GM23338 (cell line): ENCODE data around the gene GRK5. TPM values are rescaled to one million over a fixed set of nuclear protein-coding genes. Genes with fewer than 3 reads are reported as not detected.
A peak's percentile ranks its signal among the peaks of the same experiment; 100 is the strongest.

Source experiments
- ATAC-seq: fragments of 200-7000 bp; cut with Tn5 transposase; 3 replicates; pipeline ENCODE4 v1.9.1; 2020
- DNase-seq: peaks from one replicate; pipeline ENCODE4 v3.0.0-alpha.2; 2015; ENCODE audit warnings: low spot score
- H2AFZ ChIP-seq: fragments of 200-600 bp; sonication (generic); 2 replicates; pipeline ENCODE4 v1.8.0; 2016; ENCODE audit warnings: antibody characterized with exemption, mild to moderate bottlenecking, moderate library complexity
- H3F3A ChIP-seq: fragments of 200-600 bp; sonication (generic); replicated peaks from 2 replicates; pipeline ENCODE4 v1.8.0; 2017; ENCODE audit warnings: antibody characterized with exemption, mixed run types, low read depth
- H3K27ac ChIP-seq: fragments of 200-600 bp; sonication (generic); 2 replicates; pipeline ENCODE4 v1.6.1; 2016; ENCODE audit warnings: low read depth
- H3K27me3 ChIP-seq: fragments of 200-600 bp; sonication (generic); 2 replicates; pipeline ENCODE4 v1.8.0; 2016; ENCODE audit warnings: mild to moderate bottlenecking, mixed run types, moderate library complexity; ENCODE audit not compliant: insufficient read depth
- H3K36me3 ChIP-seq: fragments of 200-600 bp; sonication (generic); 2 replicates; pipeline ENCODE4 v1.8.0; 2016; ENCODE audit warnings: mild to moderate bottlenecking; ENCODE audit not compliant: insufficient read depth
- H3K4me1 ChIP-seq: fragments of 200-600 bp; sonication (generic); 2 replicates; pipeline ENCODE4 v1.8.0; 2016; ENCODE audit warnings: mild to moderate bottlenecking, moderate library complexity; ENCODE audit not compliant: insufficient read depth
- H3K4me2 ChIP-seq: fragments of 200-600 bp; sonication (generic); 2 replicates; pipeline ENCODE4 v1.7.1; 2017; ENCODE audit warnings: mixed run types
- H3K4me3 ChIP-seq: fragments of 200-600 bp; sonication (generic); 2 replicates; pipeline ENCODE4 v1.6.1; 2016; ENCODE audit warnings: mixed run types
- H3K79me2 ChIP-seq: fragments of 200-600 bp; sonication (generic); replicated peaks from 2 replicates; pipeline ENCODE4 v1.8.0; 2017; ENCODE audit warnings: mild to moderate bottlenecking; ENCODE audit not compliant: insufficient read depth
- H3K9me2 ChIP-seq: fragments of 200-600 bp; sonication (generic); 2 replicates; pipeline ENCODE4 v1.8.0; 2017; ENCODE audit not compliant: insufficient read depth
- H4K20me1 ChIP-seq: fragments of 200-600 bp; sonication (generic); replicated peaks from 2 replicates; pipeline ENCODE4 v1.8.0; 2017; ENCODE audit warnings: mild to moderate bottlenecking; ENCODE audit not compliant: insufficient read depth
- H3K27ac Mint-ChIP-seq: 2 replicates; pipeline ENCODE4 v1.8.0; 2020; ENCODE audit warnings: inconsistent platforms, mild to moderate bottlenecking, moderate library complexity, mixed read lengths
- H3K27me3 Mint-ChIP-seq: 3 replicates; pipeline ENCODE4 v1.8.0; 2022; ENCODE audit warnings: low read depth, mild to moderate bottlenecking, moderate library complexity, mixed read lengths, inconsistent platforms; ENCODE audit not compliant: insufficient read depth, poor library complexity
- H3K36me3 Mint-ChIP-seq: 3 replicates; pipeline ENCODE4 v1.8.0; 2021; ENCODE audit warnings: low read depth, mild to moderate bottlenecking, inconsistent platforms, moderate library complexity, mixed read lengths
- H3K4me1 Mint-ChIP-seq: 3 replicates; pipeline ENCODE4 v1.8.0; 2020; ENCODE audit warnings: mild to moderate bottlenecking, inconsistent platforms, mixed read lengths
- H3K4me3 Mint-ChIP-seq: 3 replicates; pipeline ENCODE4 v1.8.0; 2021; ENCODE audit warnings: moderate library complexity, mild to moderate bottlenecking, inconsistent platforms, mixed read lengths
- H3K9me3 Mint-ChIP-seq: 3 replicates; pipeline ENCODE4 v1.8.0; 2020; ENCODE audit warnings: moderate library complexity, mild to moderate bottlenecking, inconsistent platforms, mixed read lengths
- CREB1 ChIP-seq: fragments of 250-450 bp; sonication (Bioruptor Pico); IDR thresholded peaks from 2 replicates; pipeline ENCODE4 v1.5.0; 2020; ENCODE audit warnings: low read depth, mild to moderate bottlenecking, moderate library complexity
- JUNB ChIP-seq: IDR thresholded peaks from one replicate; pipeline ENCODE4 v1.6.1; 2016; ENCODE audit warnings: antibody characterized with exemption; ENCODE audit not compliant: unreplicated experiment
- POLR2AphosphoS5 ChIP-seq: IDR thresholded peaks from 2 replicates; pipeline ENCODE4 v1.6.1; 2016; ENCODE audit warnings: antibody characterized with exemption, low read depth
- STAT1 ChIP-seq: IDR thresholded peaks from one replicate; pipeline ENCODE4 v1.6.1; 2016; ENCODE audit warnings: antibody characterized with exemption; ENCODE audit not compliant: unreplicated experiment
- ZNF331 ChIP-seq: fragments of 250-450 bp; sonication (Bioruptor Pico); IDR thresholded peaks from 2 replicates; pipeline ENCODE4 v1.5.0; 2020; ENCODE audit warnings: low read depth, mild to moderate bottlenecking, moderate library complexity
- polyA plus RNA-seq: library from polyadenylated mRNA; unstranded; fragments of >200 nt; fragmentation: Nextera tagmentation; extraction: Ambion mirVana; gene quantifications from 2 replicates; pipeline ENCODE4 v1.2.1, GENCODE V29; 2016
- total RNA-seq: library from RNA; depleted of rRNA; stranded (reverse); fragments of >200 nt; shearing (Covaris generic); gene quantifications from 2 replicates; pipeline ENCODE4 v1.2.3, GENCODE V29; 2014
- TF ChIP-seq, protein P1 (sequence below): IDR thresholded peaks from one replicate; pipeline ENCODE4 v1.6.1; 2018; ENCODE audit warnings: antibody characterized with exemption; ENCODE audit not compliant: unreplicated experiment
- TF ChIP-seq, protein P2 (sequence below): IDR thresholded peaks from 2 replicates; pipeline ENCODE4 v1.6.1; 2016; ENCODE audit warnings: antibody characterized with exemption
- TF ChIP-seq, protein P3 (sequence below), 2 experiments: fragments of 200-600 bp in 1 of 2; sonication (generic) in 1 of 2; conservative IDR thresholded peaks; 2 replicates each; pipeline versions ENCODE4 v1.5.1 to v1.6.1; 2016 to 2017; ENCODE audit warnings: antibody characterized with exemption in 2 of 2, low read depth in 2 of 2, mild to moderate bottlenecking in 2 of 2, moderate library complexity in 1 of 2

Gene GRK5
- total and polyA plus RNA-seq, 2 experiments from 2014 or later, result 0.53 to 2.0 TPM

DNA sequence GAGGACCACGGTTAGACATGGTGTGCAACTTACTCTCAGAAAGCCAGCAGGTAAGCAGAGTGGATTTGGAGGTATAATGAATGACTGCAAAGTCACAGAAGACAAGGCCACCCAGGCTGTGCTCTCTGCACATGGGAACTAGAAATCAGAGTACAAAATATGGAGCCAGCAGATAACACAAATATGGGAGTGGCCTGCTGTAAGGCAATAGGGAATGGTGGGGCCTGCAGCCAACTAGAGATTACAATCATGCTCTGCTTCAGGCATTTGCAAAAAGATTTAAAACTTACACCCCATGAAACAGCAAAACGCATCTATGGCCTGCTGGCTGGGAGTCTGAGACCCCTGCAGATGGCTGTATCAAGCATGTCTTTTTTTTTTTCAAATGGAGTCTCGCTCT is 288.2 kb downstream of the GRK5 start:
- no peak overlapping the region for H2AFZ ChIP-seq
- no peak overlapping the region for H3K27ac ChIP-seq
- Mint-ChIP-seq H3K4me1 (peaks cover 8% of the 10 kb centered on the region), H3K9me3 (no peaks in the 10 kb centered on the region), H3K27me3 (peaks cover 5% of the 10 kb centered on the region), H3K27ac (no peak overlapping the region), H3K36me3 (no peaks in the 10 kb centered on the region), H3K4me3 (no peak overlapping the region)
- no peaks in the 10 kb centered on the region for H3K27me3 ChIP-seq
- H3K4me1 ChIP-seq, result 0 out of 2 replicates have a peak, but pooled peaks cover 4% of the 10 kb centered on the region
- H3K4me2 ChIP-seq, result no peak overlapping the region
- DNase-seq (no peak), ATAC-seq (no peak)
- H4K20me1 ChIP-seq, result no peaks in the 10 kb centered on the region
- no peaks in the 10 kb centered on the region for H3F3A ChIP-seq
- no peaks in the 10 kb centered on the region for H3K79me2 ChIP-seq
- no peaks in the 10 kb centered on the region for H3K9me2 ChIP-seq
- TF ChIP-seq STAT1 (no peak), JUNB (no peak), POLR2AphosphoS5 (no peak)
- TF ChIP-seq, protein P1, sequence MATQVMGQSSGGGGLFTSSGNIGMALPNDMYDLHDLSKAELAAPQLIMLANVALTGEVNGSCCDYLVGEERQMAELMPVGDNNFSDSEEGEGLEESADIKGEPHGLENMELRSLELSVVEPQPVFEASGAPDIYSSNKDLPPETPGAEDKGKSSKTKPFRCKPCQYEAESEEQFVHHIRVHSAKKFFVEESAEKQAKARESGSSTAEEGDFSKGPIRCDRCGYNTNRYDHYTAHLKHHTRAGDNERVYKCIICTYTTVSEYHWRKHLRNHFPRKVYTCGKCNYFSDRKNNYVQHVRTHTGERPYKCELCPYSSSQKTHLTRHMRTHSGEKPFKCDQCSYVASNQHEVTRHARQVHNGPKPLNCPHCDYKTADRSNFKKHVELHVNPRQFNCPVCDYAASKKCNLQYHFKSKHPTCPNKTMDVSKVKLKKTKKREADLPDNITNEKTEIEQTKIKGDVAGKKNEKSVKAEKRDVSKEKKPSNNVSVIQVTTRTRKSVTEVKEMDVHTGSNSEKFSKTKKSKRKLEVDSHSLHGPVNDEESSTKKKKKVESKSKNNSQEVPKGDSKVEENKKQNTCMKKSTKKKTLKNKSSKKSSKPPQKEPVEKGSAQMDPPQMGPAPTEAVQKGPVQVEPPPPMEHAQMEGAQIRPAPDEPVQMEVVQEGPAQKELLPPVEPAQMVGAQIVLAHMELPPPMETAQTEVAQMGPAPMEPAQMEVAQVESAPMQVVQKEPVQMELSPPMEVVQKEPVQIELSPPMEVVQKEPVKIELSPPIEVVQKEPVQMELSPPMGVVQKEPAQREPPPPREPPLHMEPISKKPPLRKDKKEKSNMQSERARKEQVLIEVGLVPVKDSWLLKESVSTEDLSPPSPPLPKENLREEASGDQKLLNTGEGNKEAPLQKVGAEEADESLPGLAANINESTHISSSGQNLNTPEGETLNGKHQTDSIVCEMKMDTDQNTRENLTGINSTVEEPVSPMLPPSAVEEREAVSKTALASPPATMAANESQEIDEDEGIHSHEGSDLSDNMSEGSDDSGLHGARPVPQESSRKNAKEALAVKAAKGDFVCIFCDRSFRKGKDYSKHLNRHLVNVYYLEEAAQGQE, result no peak
- TF ChIP-seq, protein P2, sequence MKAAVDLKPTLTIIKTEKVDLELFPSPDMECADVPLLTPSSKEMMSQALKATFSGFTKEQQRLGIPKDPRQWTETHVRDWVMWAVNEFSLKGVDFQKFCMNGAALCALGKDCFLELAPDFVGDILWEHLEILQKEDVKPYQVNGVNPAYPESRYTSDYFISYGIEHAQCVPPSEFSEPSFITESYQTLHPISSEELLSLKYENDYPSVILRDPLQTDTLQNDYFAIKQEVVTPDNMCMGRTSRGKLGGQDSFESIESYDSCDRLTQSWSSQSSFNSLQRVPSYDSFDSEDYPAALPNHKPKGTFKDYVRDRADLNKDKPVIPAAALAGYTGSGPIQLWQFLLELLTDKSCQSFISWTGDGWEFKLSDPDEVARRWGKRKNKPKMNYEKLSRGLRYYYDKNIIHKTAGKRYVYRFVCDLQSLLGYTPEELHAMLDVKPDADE, result no peak
- H3K36me3 ChIP-seq, result no peaks in the 10 kb centered on the region
- no peak overlapping the region for H3K4me3 ChIP-seq

DNA sequence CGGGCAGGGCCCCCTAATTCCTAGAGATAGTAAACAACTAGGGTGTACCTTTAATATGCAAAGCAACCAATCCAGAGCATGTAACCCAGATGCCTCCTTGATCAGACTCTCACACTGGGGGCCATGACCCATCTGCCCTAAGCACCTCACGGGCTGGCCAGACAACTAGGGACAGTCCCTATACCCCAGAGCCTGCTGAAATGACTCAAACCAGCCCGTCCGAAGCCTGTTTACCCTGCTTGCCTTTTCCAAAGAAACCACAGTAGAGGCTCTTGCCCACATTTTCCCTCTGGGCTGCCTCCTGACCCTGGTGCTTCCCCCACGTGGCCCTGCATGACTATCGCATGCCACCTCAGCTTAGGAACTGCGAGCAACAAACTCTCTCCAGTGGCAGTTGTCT is 288.9 kb downstream of the GRK5 start:
- DNase-seq (no peak), ATAC-seq (peak; percentile 87)
- H3K9me3 Mint-ChIP-seq, result no peaks in the 10 kb centered on the region
- Histone ChIP-seq H3K9me2 (no peaks in the 10 kb centered on the region), H3F3A (no peaks in the 10 kb centered on the region), H4K20me1 (no peaks in the 10 kb centered on the region), H2AFZ (no peak overlapping the region), H3K27me3 (no peaks in the 10 kb centered on the region), H3K4me1 (0 out of 2 replicates have a peak, but pooled peaks cover 4% of the 10 kb centered on the region), H3K27ac (no peak overlapping the region), H3K4me2 (no peak overlapping the region), H3K36me3 (no peaks in the 10 kb centered on the region), H3K79me2 (no peaks in the 10 kb centered on the region), H3K4me3 (no peak overlapping the region)
- H3K4me1 Mint-ChIP-seq, result peaks cover 8% of the 10 kb centered on the region
- H3K36me3 Mint-ChIP-seq, result no peaks in the 10 kb centered on the region
- H3K27ac Mint-ChIP-seq, result no peak overlapping the region
- peaks cover 4% of the 10 kb centered on the region for H3K27me3 Mint-ChIP-seq
- H3K4me3 Mint-ChIP-seq, result no peak overlapping the region
- TF ChIP-seq, protein P3, sequence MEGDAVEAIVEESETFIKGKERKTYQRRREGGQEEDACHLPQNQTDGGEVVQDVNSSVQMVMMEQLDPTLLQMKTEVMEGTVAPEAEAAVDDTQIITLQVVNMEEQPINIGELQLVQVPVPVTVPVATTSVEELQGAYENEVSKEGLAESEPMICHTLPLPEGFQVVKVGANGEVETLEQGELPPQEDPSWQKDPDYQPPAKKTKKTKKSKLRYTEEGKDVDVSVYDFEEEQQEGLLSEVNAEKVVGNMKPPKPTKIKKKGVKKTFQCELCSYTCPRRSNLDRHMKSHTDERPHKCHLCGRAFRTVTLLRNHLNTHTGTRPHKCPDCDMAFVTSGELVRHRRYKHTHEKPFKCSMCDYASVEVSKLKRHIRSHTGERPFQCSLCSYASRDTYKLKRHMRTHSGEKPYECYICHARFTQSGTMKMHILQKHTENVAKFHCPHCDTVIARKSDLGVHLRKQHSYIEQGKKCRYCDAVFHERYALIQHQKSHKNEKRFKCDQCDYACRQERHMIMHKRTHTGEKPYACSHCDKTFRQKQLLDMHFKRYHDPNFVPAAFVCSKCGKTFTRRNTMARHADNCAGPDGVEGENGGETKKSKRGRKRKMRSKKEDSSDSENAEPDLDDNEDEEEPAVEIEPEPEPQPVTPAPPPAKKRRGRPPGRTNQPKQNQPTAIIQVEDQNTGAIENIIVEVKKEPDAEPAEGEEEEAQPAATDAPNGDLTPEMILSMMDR (conservative IDR thresholded peaks at IDR 0.05; ENCODE audit: low read depth in 2 of 2), result no peak
- TF ChIP-seq JUNB, result no peak
- TF ChIP-seq STAT1, result no peak
- TF ChIP-seq, protein P2, result no peak
- TF ChIP-seq, protein P1, result no peak
- no peak for TF ChIP-seq CREB1
- no peak for TF ChIP-seq ZNF331
